B cell (primary cell): Measurements from ENCODE around the gene SLC15A5. TPM values are rescaled to one million over a fixed set of nuclear protein-coding genes. Genes with fewer than 3 reads are reported as not detected.

Experiments used
- ATAC-seq: fragments of 200-7000 bp; cut with Tn5 transposase; one replicate; pipeline ENCODE4 v1.10.0; 2021; ENCODE audit warnings: low read depth, mild to moderate bottlenecking, moderate number of reproducible peaks, moderate library complexity
- CTCF ChIA-PET: fragments of 350-600 bp; sonication (Branson Sonifier 250); formaldehyde crosslinking; loops from one replicate; lab custom pipeline; 2021; ENCODE audit warnings: antibody characterized with exemption, inconsistent platforms; lab: Charles Lee
- POLR2A ChIA-PET: fragments of 350-600 bp; sonication (Branson Sonifier 250); formaldehyde crosslinking; loops from one replicate; lab custom pipeline; 2021; ENCODE audit warnings: antibody characterized with exemption; lab: Charles Lee
- DNase-seq: peaks from one replicate; pipeline ENCODE4 v3.0.0; 2013
- H2AFZ ChIP-seq: 2 replicates; pipeline ENCODE4 v1.6.1; 2012; ENCODE audit warnings: mild to moderate bottlenecking, low read depth, low read length; ENCODE audit not compliant: insufficient read depth, poor library complexity, severe bottlenecking
- H3K27ac ChIP-seq, 2 donors: 1 replicate in 1 of 2; 2 replicates in 1 of 2; pipeline ENCODE4 v1.5.1; 2012 to 2013; ENCODE audit warnings: low read length in 2 of 2, mild to moderate bottlenecking in 2 of 2, moderate library complexity in 1 of 2
- H3K27me3 ChIP-seq, 4 experiments: fragments of 200-600 bp in 1 of 4; sonication (generic) in 1 of 4; replicated peaks in 1 of 4; 1 replicate in 2 of 4; 2 replicates in 2 of 4; pipeline versions ENCODE4 v1.6.1 to v1.7.0; 2013 to 2016; ENCODE audit warnings: low read length in 3 of 4, mild to moderate bottlenecking in 2 of 4, mixed read lengths in 1 of 4, moderate library complexity in 1 of 4; ENCODE audit not compliant: insufficient read depth in 4 of 4, control insufficient read depth in 3 of 4; ENCODE audit errors: control extremely low read depth in 1 of 4
- H3K36me3 ChIP-seq, 2 experiments: replicated peaks in 1 of 2; 1 replicate in 1 of 2; 2 replicates in 1 of 2; pipeline versions ENCODE4 v1.6.1 to v1.7.1; 2013; ENCODE audit warnings: low read length in 1 of 2; ENCODE audit not compliant: insufficient read depth in 2 of 2, control insufficient read depth in 1 of 2; ENCODE audit errors: control extremely low read depth in 1 of 2, extremely low read depth in 1 of 2
- H3K4me1 ChIP-seq, 2 donors: fragments of 200-600 bp in 1 of 2; sonication (generic) in 1 of 2; 1 replicate in 1 of 2; 2 replicates in 1 of 2; pipeline versions ENCODE4 v1.5.1 to v1.6.1; 2013 to 2017; ENCODE audit warnings: low read length in 2 of 2; ENCODE audit not compliant: control insufficient read depth in 2 of 2, insufficient read depth in 2 of 2
- H3K4me2 ChIP-seq: replicated peaks from 2 replicates; pipeline ENCODE3; 2012; ENCODE audit warnings: mild to moderate bottlenecking, low read depth, low read length; ENCODE audit not compliant: poor library complexity, severe bottlenecking
- H3K4me3 ChIP-seq, 5 experiments: fragments of 200-600 bp in 1 of 5; sonication (generic) in 1 of 5; 1 replicate in 3 of 5; 2 replicates in 2 of 5; pipeline versions ENCODE4 v1.5.1 to v1.7.0; 2011 to 2016; ENCODE audit warnings: low read length in 4 of 5, mild to moderate bottlenecking in 4 of 5, low read depth in 2 of 5, control low read depth in 1 of 5, moderate library complexity in 1 of 5; ENCODE audit not compliant: insufficient read depth in 1 of 5; ENCODE audit errors: control extremely low read depth in 1 of 5, extremely low read depth in 1 of 5
- H3K79me2 ChIP-seq: fragments of 200-600 bp; sonication (generic); one replicate; pipeline ENCODE4 v1.6.0; 2016; ENCODE audit warnings: low read length; ENCODE audit not compliant: control insufficient read depth, insufficient read depth
- H3K9ac ChIP-seq: fragments of 200-600 bp; sonication (generic); 2 replicates; pipeline ENCODE4 v1.6.1; 2017; ENCODE audit warnings: mild to moderate bottlenecking, low read length, moderate library complexity
- H3K9me3 ChIP-seq, 3 donors: one replicate each; pipeline versions ENCODE4 v1.6.1 to v1.7.1; 2013; ENCODE audit warnings: low read length in 2 of 3; ENCODE audit not compliant: control insufficient read depth in 2 of 3, insufficient read depth in 1 of 3; ENCODE audit errors: control extremely low read depth in 1 of 3
- H4K20me1 ChIP-seq: 2 replicates; pipeline ENCODE4 v1.6.0; 2012; ENCODE audit warnings: mild to moderate bottlenecking, low read length; ENCODE audit not compliant: insufficient read depth, control insufficient read depth, poor library complexity, severe bottlenecking
- H3K27ac Mint-ChIP-seq: one replicate; pipeline ENCODE4 v1.8.0; 2021; ENCODE audit warnings: mixed read lengths
- H3K27me3 Mint-ChIP-seq: one replicate; pipeline ENCODE4 v1.8.0; 2021; ENCODE audit warnings: mixed read lengths
- H3K4me1 Mint-ChIP-seq: one replicate; pipeline ENCODE4 v1.8.0; 2021; ENCODE audit warnings: mixed read lengths
- H3K4me3 Mint-ChIP-seq: one replicate; pipeline ENCODE4 v1.8.0; 2021; ENCODE audit warnings: mixed read lengths
- H3K9me3 Mint-ChIP-seq: one replicate; pipeline ENCODE4 v1.8.0; 2022; ENCODE audit warnings: mixed read lengths; ENCODE audit not compliant: insufficient read depth
- CTCF ChIP-seq: fragments of 200-600 bp; IDR thresholded peaks from one replicate; pipeline ENCODE4 v1.8.0; 2022; ENCODE audit warnings: antibody characterized with exemption, mild to moderate bottlenecking
- EZH2 ChIP-seq: IDR thresholded peaks from 2 replicates; pipeline ENCODE4 v1.6.1; 2012; ENCODE audit warnings: borderline replicate concordance, low read depth, mild to moderate bottlenecking, moderate library complexity, low read length; ENCODE audit not compliant: insufficient read depth, poor library complexity, severe bottlenecking
- WGBS: methylation state at CpG from one replicate; pipeline ENCODE4 v1.1.5; 2013; ENCODE audit warnings: missing lambda C conversion rate; ENCODE audit not compliant: insufficient coverage; 5-methylcytosine and 5-hydroxymethylcytosine counted together
- intact Hi-C: fragments of 100-400 bp; cut with micrococcal nuclease; formaldehyde crosslinking; loops from one replicate; pipeline ENCODE4 v1.10.0; 2022
- polyA plus RNA-seq: library from polyadenylated mRNA; depleted of rRNA; stranded (reverse); fragments of >200 nt; gene quantifications from 2 replicates; pipeline ENCODE4 v1.2.3, GENCODE V29; 2012
- total RNA-seq, 2 donors: library from RNA; stranded (reverse); fragments of 120-200 nt in 1 of 2; gene quantifications; 1 replicate in 1 of 2; 2 replicates in 1 of 2; pipeline versions ENCODE4 v1.2.3 to v1.2.4, GENCODE V29; 2013 to 2022

The SLC15A5 gene
- total and polyA plus RNA-seq, 2 donors (not counting 1 experiment from before 2014, with no cell fraction given), result not detected

GRCh38 chr12:16299403-16299802 lies 21.9 kb upstream of the SLC15A5 start:
- ChIA-PET POLR2A (no interaction called here), CTCF (no interaction called here)
- H3K4me3 Mint-ChIP-seq, result no peak overlapping the region
- no peaks in the 10 kb centered on the region for H3K9me3 Mint-ChIP-seq
- no CpG with 5 or more reads among the region's 2 CpGs for WGBS
- Histone ChIP-seq H3K9me3 (no peaks in the 10 kb centered on the region), H3K27ac (no peak overlapping the region), H3K4me2 (no peak overlapping the region), H3K4me3 (no peak overlapping the region), H3K79me2 (no peaks in the 10 kb centered on the region), H3K4me1 (no peaks in the 10 kb centered on the region), H2AFZ (no peak overlapping the region), H4K20me1 (no peaks in the 10 kb centered on the region), H3K27me3 (no peaks in the 10 kb centered on the region), H3K9ac (no peak overlapping the region), H3K36me3 (no peaks in the 10 kb centered on the region)
- H3K27ac Mint-ChIP-seq, result no peak overlapping the region
- ATAC-seq, result no peak
- TF ChIP-seq EZH2, result no peak
- no peak for TF ChIP-seq CTCF
- intact Hi-C loops, result no loop called here
- H3K27me3 Mint-ChIP-seq, result no peaks in the 10 kb centered on the region
- DNase-seq, result no peak
- no peaks in the 10 kb centered on the region for H3K4me1 Mint-ChIP-seq

GRCh38 chr12:16297521-16297920 lies 20.0 kb upstream of the SLC15A5 start:
- no peaks in the 10 kb centered on the region for H3K79me2 ChIP-seq
- no peak overlapping the region for H3K4me3 ChIP-seq
- H3K9me3 ChIP-seq, result no peaks in the 10 kb centered on the region
- TF ChIP-seq EZH2 (no peak), CTCF (no peak)
- intact Hi-C loops, result no loop called here
- no peaks in the 10 kb centered on the region for H3K4me1 ChIP-seq
- no peaks in the 10 kb centered on the region for H3K36me3 ChIP-seq
- H3K9ac ChIP-seq, result no peak overlapping the region
- CTCF ChIA-PET, result no interaction called here
- no peak for DNase-seq
- no peaks in the 10 kb centered on the region for H4K20me1 ChIP-seq
- no peak for ATAC-seq
- Mint-ChIP-seq H3K27me3 (no peaks in the 10 kb centered on the region), H3K4me3 (no peak overlapping the region), H3K27ac (no peak overlapping the region), H3K4me1 (no peaks in the 10 kb centered on the region), H3K9me3 (no peaks in the 10 kb centered on the region)
- no peak overlapping the region for H3K27ac ChIP-seq
- H3K27me3 ChIP-seq, result no peaks in the 10 kb centered on the region
- whole genome bisulfite sequencing, result no CpG with 5 or more reads among the region's 1 CpG
- no peak overlapping the region for H3K4me2 ChIP-seq
- H2AFZ ChIP-seq, result no peak overlapping the region
- POLR2A ChIA-PET, result no interaction called here
